PC-9 (cell line): ENCODE measurements around the gene NXN. TPM values are rescaled to one million over a fixed set of nuclear protein-coding genes. Genes with fewer than 3 reads are reported as not detected.

ENCODE experiments used
- BruUV-seq: library from RNA; stranded (reverse); fragments of 400-500 nt; replicated peaks from 2 replicates; lab custom pipeline; 2021; lab: Mats Ljungman, UMichigan
- CTCF ChIA-PET: fragments of 300-600 bp; sonication (Branson Sonifier 250); formaldehyde crosslinking; loops from one replicate; lab custom pipeline; 2022; ENCODE audit warnings: antibody characterized with exemption; lab: Charles Lee
- POLR2A ChIA-PET: fragments of 300-600 bp; sonication (Branson Sonifier 250); formaldehyde crosslinking; loops from one replicate; lab custom pipeline; 2022; ENCODE audit warnings: antibody characterized with exemption; ENCODE audit not compliant: unreplicated experiment; lab: Charles Lee
- DNase-seq, 2 experiments: peaks; one replicate each; pipeline versions ENCODE4 v3.0.0 to v3.0.0-alpha.2; 2015 to 2022; ENCODE audit warnings: mixed read lengths in 1 of 2
- H2AFZ ChIP-seq: fragments of 200-600 bp; sonication (generic); 2 replicates; pipeline ENCODE4 v1.8.1; 2017; ENCODE audit warnings: antibody characterized with exemption
- H3F3A ChIP-seq: fragments of 200-600 bp; sonication (generic); 2 replicates; pipeline ENCODE4 v1.8.1; 2017; ENCODE audit warnings: antibody characterized with exemption, mild to moderate bottlenecking, low read depth; ENCODE audit not compliant: insufficient read depth
- H3K27ac ChIP-seq: fragments of 200-600 bp; sonication (generic); 2 replicates; pipeline ENCODE4 v1.6.1; 2016; ENCODE audit warnings: mixed run types
- H3K27me3 ChIP-seq: fragments of 200-600 bp; sonication (generic); 2 replicates; pipeline ENCODE4 v1.6.1; 2016; ENCODE audit warnings: low read depth, mixed run types; ENCODE audit not compliant: insufficient read depth
- H3K36me3 ChIP-seq: fragments of 200-600 bp; sonication (generic); 2 replicates; pipeline ENCODE4 v1.6.1; 2016; ENCODE audit warnings: low read depth, mixed run types
- H3K4me1 ChIP-seq: fragments of 200-600 bp; sonication (generic); replicated peaks from 2 replicates; pipeline ENCODE4 v1.6.1; 2016; ENCODE audit warnings: mixed run types; ENCODE audit not compliant: insufficient read depth
- H3K4me2 ChIP-seq: fragments of 200-600 bp; sonication (generic); 2 replicates; pipeline ENCODE4 v1.6.1; 2017; ENCODE audit warnings: mixed run types
- H3K4me3 ChIP-seq: fragments of 200-600 bp; sonication (generic); 2 replicates; pipeline ENCODE4 v1.6.1; 2016; ENCODE audit warnings: mixed run types
- H3K79me2 ChIP-seq: fragments of 200-600 bp; sonication (generic); 2 replicates; pipeline ENCODE4 v1.6.1; 2017; ENCODE audit warnings: low read depth, mixed run types
- H3K9me2 ChIP-seq: fragments of 200-600 bp; sonication (generic); 2 replicates; pipeline ENCODE4 v1.8.1; 2017; ENCODE audit warnings: mild to moderate bottlenecking; ENCODE audit not compliant: insufficient read depth
- H3K9me3 ChIP-seq: fragments of 200-600 bp; sonication (generic); 2 replicates; pipeline ENCODE4 v1.8.1; 2016; ENCODE audit warnings: low read depth; ENCODE audit not compliant: insufficient read depth
- H4K20me1 ChIP-seq: fragments of 200-600 bp; sonication (generic); 2 replicates; pipeline ENCODE4 v1.8.1; 2017; ENCODE audit not compliant: insufficient read depth
- EZH2 ChIP-seq: fragments of 200-600 bp; sonication (generic); IDR thresholded peaks from 2 replicates; pipeline ENCODE4 v1.8.0; 2017; ENCODE audit warnings: antibody characterized with exemption, low read depth
- intact Hi-C: fragments of 100-400 bp; cut with micrococcal nuclease; formaldehyde crosslinking; loops from one replicate; pipeline ENCODE4 v1.10.0; 2022; ENCODE audit not compliant: unreplicated experiment
- total RNA-seq: library from RNA; stranded (reverse); gene quantifications from 2 replicates; pipeline ENCODE4 v1.2.3, GENCODE V29; 2021
- TF ChIP-seq, protein P1 (sequence below): fragments of 200-600 bp; sonication (generic); conservative IDR thresholded peaks from 2 replicates; pipeline ENCODE4 v1.6.1; 2017; ENCODE audit warnings: mixed run types, antibody characterized with exemption, mild to moderate bottlenecking, moderate library complexity

Gene NXN
- total RNA-seq, 1 experiment from 2014 or later = 59.8 TPM

GRCh38 chr17:945672-946071 is 33.9 kb downstream of the NXN start:
- ChIA-PET CTCF (no interaction called here), POLR2A (no interaction called here)
- no peak overlapping the region for H3K27ac ChIP-seq
- no TSS peak for BruUV-seq
- no peak overlapping the region for H3K4me2 ChIP-seq
- intact Hi-C loops = no loop called here
- peaks cover 4% of the 10 kb centered on the region; the same call in 1 of the 2 replicates for H3F3A ChIP-seq
- H2AFZ ChIP-seq = no peak overlapping the region
- no peak for TF ChIP-seq EZH2
- TF ChIP-seq, protein P1, sequence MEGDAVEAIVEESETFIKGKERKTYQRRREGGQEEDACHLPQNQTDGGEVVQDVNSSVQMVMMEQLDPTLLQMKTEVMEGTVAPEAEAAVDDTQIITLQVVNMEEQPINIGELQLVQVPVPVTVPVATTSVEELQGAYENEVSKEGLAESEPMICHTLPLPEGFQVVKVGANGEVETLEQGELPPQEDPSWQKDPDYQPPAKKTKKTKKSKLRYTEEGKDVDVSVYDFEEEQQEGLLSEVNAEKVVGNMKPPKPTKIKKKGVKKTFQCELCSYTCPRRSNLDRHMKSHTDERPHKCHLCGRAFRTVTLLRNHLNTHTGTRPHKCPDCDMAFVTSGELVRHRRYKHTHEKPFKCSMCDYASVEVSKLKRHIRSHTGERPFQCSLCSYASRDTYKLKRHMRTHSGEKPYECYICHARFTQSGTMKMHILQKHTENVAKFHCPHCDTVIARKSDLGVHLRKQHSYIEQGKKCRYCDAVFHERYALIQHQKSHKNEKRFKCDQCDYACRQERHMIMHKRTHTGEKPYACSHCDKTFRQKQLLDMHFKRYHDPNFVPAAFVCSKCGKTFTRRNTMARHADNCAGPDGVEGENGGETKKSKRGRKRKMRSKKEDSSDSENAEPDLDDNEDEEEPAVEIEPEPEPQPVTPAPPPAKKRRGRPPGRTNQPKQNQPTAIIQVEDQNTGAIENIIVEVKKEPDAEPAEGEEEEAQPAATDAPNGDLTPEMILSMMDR = no peak
- no peaks in the 10 kb centered on the region for H3K9me2 ChIP-seq
- no peaks in the 10 kb centered on the region for H3K79me2 ChIP-seq
- DNase-seq = no peak
- no peaks in the 10 kb centered on the region for H3K27me3 ChIP-seq
- H3K4me1 ChIP-seq = peaks cover 3% of the 10 kb centered on the region
- H3K9me3 ChIP-seq = no peaks in the 10 kb centered on the region
- peaks cover 10% of the 10 kb centered on the region; the same call in 1 of the 2 replicates for H4K20me1 ChIP-seq
- H3K36me3 ChIP-seq = no peaks in the 10 kb centered on the region
- H3K4me3 ChIP-seq = no peak overlapping the region

GRCh38 chr17:944266-944826 is 35.2 kb downstream of the NXN start:
- ChIA-PET POLR2A (no interaction called here), CTCF (interaction anchor here (0.6 kb wide), 1 partner anchor 27 kb away, joined by 4 read pairs; no protein-coding TSS in a partner anchor)
- no peak for DNase-seq
- H3K36me3 ChIP-seq = no peaks in the 10 kb centered on the region
- intact Hi-C loops = no loop called here
- H3K9me3 ChIP-seq = no peaks in the 10 kb centered on the region
- no peaks in the 10 kb centered on the region for H3K9me2 ChIP-seq
- 0 out of 2 replicates have a peak, but pooled peaks cover 7% of the 10 kb centered on the region for H3K79me2 ChIP-seq
- no TSS peak for BruUV-seq
- H3K27ac ChIP-seq = no peak overlapping the region
- no peaks in the 10 kb centered on the region for H3K4me1 ChIP-seq
- peaks cover 4% of the 10 kb centered on the region; the same call in 1 of the 2 replicates for H3F3A ChIP-seq
- H4K20me1 ChIP-seq = peaks cover 16% of the 10 kb centered on the region; the same call in 1 of the 2 replicates
- H3K4me3 ChIP-seq = no peak overlapping the region
- no peak overlapping the region for H3K4me2 ChIP-seq
- H3K27me3 ChIP-seq = no peaks in the 10 kb centered on the region
- TF ChIP-seq EZH2 = no peak
- TF ChIP-seq, protein P1 = no peak
- no peak overlapping the region for H2AFZ ChIP-seq

DNA sequence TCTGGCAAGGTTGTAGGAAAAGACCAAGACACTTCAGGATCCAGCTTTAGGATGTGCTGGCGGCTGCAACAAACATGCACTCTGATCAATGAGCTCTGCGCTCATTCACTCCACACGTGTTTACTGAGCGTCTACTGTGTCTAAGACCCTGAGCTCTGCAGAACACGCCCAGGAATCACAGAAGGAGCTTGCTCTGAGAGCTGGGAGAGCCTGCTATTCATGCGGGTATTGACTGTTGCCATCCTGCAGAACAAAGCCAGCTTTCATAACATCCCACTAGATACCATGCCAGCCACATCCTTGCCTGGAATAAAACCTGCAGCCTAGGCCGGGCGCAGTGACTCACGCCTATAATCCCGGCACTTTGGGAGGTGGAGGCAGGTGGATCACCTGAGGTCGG is 44.1 kb downstream of the NXN start:
- intact Hi-C loops = no loop called here
- no peaks in the 10 kb centered on the region for H3K9me3 ChIP-seq
- H3K4me1 ChIP-seq = peaks cover 32% of the 10 kb centered on the region
- H3F3A ChIP-seq = peaks cover 21% of the 10 kb centered on the region
- no TSS peak for BruUV-seq
- no peak overlapping the region for H3K4me3 ChIP-seq
- H3K27me3 ChIP-seq = no peaks in the 10 kb centered on the region
- peaks cover 14% of the 10 kb centered on the region; the same call in 1 of the 2 replicates for H4K20me1 ChIP-seq
- peaks cover 15% of the 10 kb centered on the region for H3K79me2 ChIP-seq
- H3K36me3 ChIP-seq = no peaks in the 10 kb centered on the region
- H3K27ac ChIP-seq = no peak overlapping the region
- H3K9me2 ChIP-seq = no peaks in the 10 kb centered on the region
- ChIA-PET CTCF (interaction anchor here (0.5 kb wide), 1 partner anchor 416 kb away, joined by 3 read pairs; no protein-coding TSS in a partner anchor), POLR2A (no interaction called here)
- H2AFZ ChIP-seq = no peak overlapping the region
- TF ChIP-seq EZH2 = no peak
- TF ChIP-seq, protein P1 = no peak
- no peak overlapping the region for H3K4me2 ChIP-seq
- DNase-seq = no peak
